ENCODE results near the gene MRPL36.

DNA sequence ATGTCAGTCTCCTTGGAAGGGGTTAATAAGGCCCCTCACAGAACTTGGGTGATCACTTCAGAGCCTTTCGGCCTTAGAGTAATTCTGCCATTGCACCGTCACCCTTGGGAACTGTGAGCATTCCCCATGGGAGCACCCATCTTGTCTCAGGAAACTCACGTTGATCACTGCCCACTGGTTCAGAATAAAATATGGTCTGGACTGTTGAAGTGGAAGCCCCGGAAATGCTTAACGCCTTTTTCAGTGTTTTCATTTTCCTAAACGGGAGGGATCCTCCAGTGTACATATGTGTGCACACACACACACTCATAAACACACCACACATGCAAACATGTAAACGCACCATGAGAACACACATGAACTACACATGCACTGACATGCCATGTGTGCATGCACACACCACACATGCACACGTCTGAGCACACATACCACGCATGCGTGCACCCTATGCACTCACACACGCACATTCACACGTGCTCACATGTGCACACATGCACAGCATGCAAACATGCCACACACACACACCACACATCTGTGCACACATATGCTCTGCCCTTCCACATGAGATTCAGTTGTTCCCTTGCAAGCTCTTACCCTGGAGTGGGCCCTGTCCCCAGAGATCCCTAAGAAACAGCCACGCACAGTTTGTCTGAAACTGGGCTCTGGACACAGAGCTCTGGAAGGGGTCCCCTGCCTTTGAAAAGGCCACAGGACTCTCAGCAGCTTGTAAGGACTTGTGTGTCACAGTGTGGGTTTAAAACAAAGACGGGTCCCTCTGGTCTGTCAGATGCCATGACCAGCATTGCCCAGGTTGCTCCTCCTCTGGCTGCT, 17.0 kb downstream of the MRPL36 start:
- TF ChIP-seq POLR2A (IDR thresholded peaks at IDR 0.05; ENCODE audit: low read length) (no peak), GATA1 (IDR thresholded peaks at IDR 0.05; ENCODE audit: low read depth, low read length) (no peak)

All from erythroblast (primary cell).